HG02588 (cell line): ENCODE measurements around the gene CYP4F11.
"Not testable (repeated sequence)": the region's sequence is repeated elsewhere in the genome, so short reads cannot be mapped to it uniquely, and the experiment has no call there.

Experiments used
- ATAC-seq: cut with Tn5 transposase; IDR thresholded peaks from one replicate; pipeline ENCODE4 v1.9.1; 2021; ENCODE audit warnings: mild to moderate bottlenecking, moderate library complexity; ENCODE audit not compliant: unreplicated experiment

Gene CYP4F11

GRCh38 chr19:15934332-15935078 lies at the start of gene CYP4F11:
Gene CYP4F11, minus strand, starts transcription at chr19:15934529. Its CDS starts 121 bp downstream, at chr19:15934408.
- ATAC-seq: no peak

GRCh38 chr19:15979293-15979692 lies 45.0 kb upstream of the CYP4F11 start:
- no peak for ATAC-seq

- no peak for ATAC-seq
These were observed 43.4 kb upstream of the CYP4F11 start for GRCh38 chr19:15977690-15978089.

DNA sequence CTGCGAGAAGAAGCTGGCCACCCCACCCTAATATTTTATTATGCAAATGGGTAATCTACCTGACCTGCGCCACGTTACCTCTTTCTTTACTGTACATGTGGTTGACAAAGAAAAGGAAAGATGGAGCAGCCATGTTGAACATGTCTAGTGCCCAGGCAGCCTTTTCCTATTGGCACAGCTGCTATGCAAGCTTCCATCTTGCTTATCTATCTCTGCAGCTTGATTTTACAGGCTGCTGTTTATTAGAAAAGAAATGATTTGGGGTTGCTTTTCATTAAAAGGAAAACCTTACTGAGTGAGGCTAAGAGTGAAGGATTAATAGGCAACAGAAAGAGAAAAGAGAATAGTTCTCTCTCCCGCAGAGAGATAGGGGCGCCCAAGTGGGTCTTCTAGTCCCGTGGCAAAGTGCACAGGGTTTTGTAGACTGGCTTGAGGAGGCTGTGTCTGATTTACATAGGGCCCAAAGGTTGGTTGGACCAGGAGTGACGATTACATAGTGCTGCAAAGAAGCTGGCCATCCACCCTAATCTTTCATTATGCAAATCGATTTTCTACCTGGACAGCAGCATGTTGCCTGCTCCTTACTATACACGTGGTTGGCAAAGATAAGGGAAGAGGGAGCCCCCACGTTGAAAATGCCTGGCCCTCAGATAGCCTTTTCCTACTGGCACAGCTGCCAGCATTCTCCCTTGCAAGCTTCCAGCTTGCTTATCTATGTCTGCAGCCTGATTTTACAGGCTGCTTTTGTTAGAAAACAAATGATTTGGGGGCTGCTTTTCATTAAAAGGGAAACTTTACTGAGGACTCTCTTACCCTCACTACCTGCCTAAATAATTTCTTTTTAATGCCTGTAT lies 42.7 kb upstream of the CYP4F11 start:
- ATAC-seq: no peak

DNA sequence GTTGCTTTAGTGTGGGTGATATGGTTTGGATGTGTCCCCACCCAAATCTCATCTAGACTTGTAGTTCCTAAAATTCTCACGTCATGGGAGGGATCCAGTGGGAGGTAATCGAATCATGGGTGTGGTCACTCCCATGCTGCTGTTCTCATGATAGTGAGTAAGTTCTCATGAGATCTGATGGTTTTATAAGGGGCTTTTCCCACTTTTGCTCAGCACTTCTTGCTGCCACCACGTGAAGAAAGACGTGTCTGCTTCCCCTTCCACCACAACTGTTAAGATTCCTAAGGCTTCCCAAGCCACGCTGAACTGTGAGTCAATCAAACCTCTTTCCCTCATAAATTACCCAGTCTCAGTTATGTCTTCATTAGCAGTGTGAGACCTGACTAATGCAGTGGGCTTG lies 40.5 kb upstream of the CYP4F11 start:
- no peak for ATAC-seq

- not testable (repeated sequence) for ATAC-seq
These were observed 37.7 kb upstream of the CYP4F11 start for GRCh38 chr19:15972043-15972442.

GRCh38 chr19:15971224-15971780 lies 37.0 kb upstream of the CYP4F11 start:
- ATAC-seq: no peak

- ATAC-seq: no peak
These were observed 29.9 kb upstream of the CYP4F11 start for GRCh38 chr19:15964231-15964630.

DNA sequence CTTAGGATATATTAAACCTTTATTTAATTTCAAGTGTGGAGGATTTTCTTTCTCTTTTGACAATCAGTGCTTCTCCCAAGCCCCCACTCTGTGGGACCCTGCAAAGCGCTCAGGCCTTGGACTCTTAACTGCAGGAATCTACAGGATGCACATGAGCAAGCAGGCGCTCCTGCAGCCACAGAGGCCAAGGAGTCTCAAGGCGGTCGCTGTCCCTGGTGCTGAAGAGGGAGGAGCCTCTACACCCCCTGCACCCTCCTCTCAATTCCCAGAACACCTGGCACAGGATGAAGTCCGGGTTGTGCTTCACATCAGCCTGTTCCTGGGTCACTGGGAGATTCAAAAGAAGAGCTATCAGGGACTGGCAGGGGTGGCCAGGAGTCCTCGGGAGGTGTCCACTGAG lies 28.0 kb upstream of the CYP4F11 start:
- no peak for ATAC-seq

GRCh38 chr19:15954820-15955219 lies 20.5 kb upstream of the CYP4F11 start:
- no peak for ATAC-seq

GRCh38 chr19:15948223-15949058 lies 14.1 kb upstream of the CYP4F11 start, which contains the start of gene OR10H4:
Gene OR10H4, plus strand, starts transcription at chr19:15949008. Its CDS starts 0 bp downstream, at chr19:15949008.
- no peak for ATAC-seq

DNA sequence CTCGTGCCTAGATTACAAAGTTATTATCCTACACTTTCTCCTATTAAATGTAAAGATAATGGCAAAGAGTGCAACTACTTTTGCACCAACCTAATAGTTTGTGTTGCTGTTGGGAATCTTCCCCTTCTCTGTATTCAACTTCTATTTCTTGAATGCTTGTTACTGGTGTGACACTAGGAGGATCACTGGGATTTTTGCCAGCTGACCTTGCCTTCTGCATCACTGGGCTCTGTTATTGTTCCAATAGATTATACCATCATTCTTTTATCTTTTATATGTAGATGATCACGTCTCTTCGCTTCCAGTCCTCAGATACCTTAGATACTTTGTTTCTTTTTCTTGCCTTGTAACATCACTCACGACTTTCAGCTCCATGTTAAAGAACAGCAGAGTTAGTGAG lies 11.0 kb upstream of the CYP4F11 start:
- no peak for ATAC-seq

- ATAC-seq: no peak
These were observed 10.1 kb upstream of the CYP4F11 start for GRCh38 chr19:15944401-15944800.

DNA sequence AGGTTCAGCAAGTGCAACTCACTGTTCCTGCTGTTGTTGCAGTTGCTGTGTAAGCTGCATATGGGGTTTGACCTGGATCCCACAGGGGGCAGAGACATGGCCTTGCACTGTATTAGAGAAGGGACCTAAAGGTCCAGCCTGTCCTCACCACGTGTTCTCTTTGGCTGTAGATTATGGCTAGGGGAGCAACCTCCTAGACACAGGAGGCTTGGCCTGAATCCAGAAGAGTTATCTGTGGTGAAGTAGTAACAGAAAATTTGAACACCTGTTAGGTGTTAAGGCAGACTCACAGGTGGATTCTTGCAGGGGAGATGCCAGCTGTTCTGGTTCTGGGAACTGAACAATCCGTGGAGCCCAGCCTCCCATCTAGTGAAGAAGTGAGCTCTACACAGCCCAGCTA lies 3.4 kb upstream of the CYP4F11 start:
- ATAC-seq: no peak

DNA sequence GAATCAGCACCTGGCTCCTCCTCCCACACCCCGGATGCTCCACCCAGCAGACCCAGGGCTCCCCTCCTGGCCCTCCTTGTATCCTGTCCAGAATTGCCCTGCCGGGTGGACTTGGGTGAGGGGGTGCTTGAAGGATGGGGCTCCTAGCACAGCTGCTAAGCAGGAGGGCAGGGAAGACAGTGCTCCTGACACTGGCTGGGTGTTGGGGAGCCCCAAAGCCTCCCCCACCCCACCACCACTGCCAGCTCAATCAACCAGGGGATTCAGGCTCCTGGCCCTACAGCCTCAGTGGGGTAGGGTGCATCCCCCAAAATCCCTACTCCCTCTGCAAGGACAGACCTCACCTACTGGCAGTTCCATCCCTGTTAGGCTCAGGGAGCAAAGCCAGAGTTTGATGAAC lies 2.6 kb upstream of the CYP4F11 start:
- ATAC-seq: no peak

DNA sequence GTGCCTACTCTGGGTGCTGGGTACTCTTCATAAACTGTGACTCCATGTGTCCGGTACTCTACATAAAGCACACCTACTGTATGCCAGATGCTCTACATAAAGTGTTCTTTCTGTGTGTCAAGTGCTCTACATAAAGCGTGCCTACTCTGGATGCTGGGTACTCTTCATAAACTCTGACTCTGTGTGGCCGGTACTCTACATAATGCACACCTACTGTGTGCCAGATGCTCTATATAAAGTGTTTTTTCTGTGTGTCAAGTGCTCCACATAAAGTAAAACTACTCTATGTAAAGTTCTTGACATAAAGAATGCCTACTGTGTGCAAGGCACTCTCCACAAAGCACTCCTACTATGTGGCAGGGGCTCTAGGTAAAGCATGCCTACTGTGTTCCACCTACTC lies 1.8 kb upstream of the CYP4F11 start:
- ATAC-seq: no peak

DNA sequence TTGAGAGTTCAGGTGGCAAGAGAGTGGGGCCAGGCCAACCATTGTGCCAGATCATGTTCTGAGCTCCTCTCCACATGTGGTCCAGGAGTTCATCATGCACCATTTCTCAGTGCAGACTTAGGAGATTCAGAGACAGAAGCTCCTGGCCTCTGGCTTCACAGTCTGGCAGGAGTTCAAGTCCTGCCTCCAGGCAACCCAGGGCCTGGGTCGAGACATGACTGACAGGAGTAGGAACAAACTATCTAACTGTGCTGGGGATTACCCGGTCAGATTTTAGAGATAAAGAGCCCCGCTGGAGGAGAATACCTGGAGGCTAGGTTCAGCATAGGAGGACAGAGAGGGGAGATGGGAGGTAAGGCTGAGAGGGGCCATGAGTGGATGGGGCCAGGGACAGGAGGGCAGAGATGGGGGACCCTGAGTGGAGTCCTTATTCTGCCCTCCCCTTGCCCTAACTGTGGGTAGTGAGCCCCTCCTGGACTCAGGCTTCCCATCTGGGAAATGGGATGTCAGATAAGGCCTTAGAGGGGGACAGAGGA lies 906 bp upstream of the CYP4F11 start:
- ATAC-seq: no peak

DNA sequence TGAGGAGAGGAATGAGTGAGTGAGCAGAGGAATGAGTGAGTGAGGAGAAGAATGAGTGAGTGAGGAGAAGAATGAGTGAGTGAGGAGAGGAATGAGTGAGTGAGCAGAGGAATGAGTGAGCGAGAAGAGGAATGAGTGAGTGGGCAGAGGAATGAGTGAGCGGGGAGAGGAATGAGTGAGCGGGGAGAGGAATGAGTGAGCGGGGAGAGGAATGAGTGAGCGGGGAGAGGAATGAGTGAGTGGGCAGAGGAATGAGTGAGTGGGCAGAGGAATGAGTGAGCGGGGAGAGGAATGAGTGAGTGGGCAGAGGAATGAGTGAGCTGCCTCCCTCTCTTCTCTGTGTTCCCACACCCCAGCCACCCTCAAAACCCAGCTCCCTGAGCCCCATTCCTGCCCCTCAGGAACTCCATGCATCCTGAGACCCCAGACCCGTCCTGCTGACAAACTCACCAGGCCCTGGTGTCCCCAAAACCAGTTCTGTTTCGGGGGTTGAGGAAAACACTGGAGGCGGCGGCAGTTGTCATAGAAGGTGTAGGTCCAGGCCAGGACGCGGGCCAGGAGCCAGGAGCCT lies 483 bp downstream of the CYP4F11 start:
- ATAC-seq: not testable (repeated sequence)

- ATAC-seq: no peak
These were observed 6.0 kb downstream of the CYP4F11 start for GRCh38 chr19:15928321-15928720.

DNA sequence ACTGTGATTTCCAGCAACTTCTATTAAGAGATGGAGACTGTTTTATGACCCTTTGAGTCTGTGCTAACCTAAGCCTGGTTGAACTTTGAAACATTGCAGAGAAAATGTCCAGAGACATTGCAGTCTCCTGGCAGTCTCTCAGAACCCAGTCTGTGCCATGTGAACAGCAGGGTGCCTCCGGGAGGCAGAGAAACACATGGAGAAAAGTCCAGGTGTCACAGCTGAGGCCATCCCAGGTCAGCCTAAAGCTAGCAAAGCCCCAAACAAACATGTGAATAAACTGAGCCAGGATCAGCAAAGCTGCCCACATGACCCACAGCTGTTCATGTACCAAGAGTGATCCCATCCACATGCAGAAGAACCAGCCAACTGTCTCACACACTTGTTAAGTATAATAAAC lies 7.8 kb downstream of the CYP4F11 start:
- no peak for ATAC-seq
